Endothelial cell of umbilical vein (primary cell): ENCODE results near the gene CFAP20. TPM values are rescaled to one million over a fixed set of nuclear protein-coding genes. Genes with fewer than 3 reads are reported as not detected.

Source experiments
- BruUV-seq: library from RNA; stranded (reverse); fragments of 400-500 nt; replicated peaks from 2 replicates; lab custom pipeline; 2021; lab: Mats Ljungman, UMichigan
- CTCF ChIA-PET: fragments of 300-600, 350-600 bp; sonication (Branson Sonifier 250); formaldehyde crosslinking; loops from one replicate; lab custom pipeline; 2021; ENCODE audit warnings: antibody characterized with exemption, inconsistent platforms; lab: Charles Lee
- POLR2A ChIA-PET: fragments of 300-600, 350-600 bp; sonication (Branson Sonifier 250); formaldehyde crosslinking; loops from one replicate; lab custom pipeline; 2021; ENCODE audit warnings: antibody characterized with exemption, inconsistent platforms; lab: Charles Lee
- DNase-seq: peaks from one replicate; pipeline ENCODE4 v3.0.0-alpha.2; 2011; ENCODE audit warnings: low read depth, low spot score
- FAIRE-seq: peaks from 2 replicates; lab custom pipeline; 2011; peaks lifted over from hg19 to GRCh38; lab: Jason Lieb, UNC
- H2AFZ ChIP-seq: 2 replicates; pipeline ENCODE4 v1.6.0; 2012; ENCODE audit warnings: low read depth, low read length, control low read depth, inconsistent platforms
- H3K27ac ChIP-seq: 2 replicates; pipeline ENCODE4 v1.5.1; 2011; ENCODE audit warnings: low read depth, mild to moderate bottlenecking, control low read depth, low read length, moderate library complexity; ENCODE audit not compliant: insufficient read depth
- H3K27me3 ChIP-seq, 2 experiments: 2 replicates each; pipeline versions ENCODE4 v1.6.0 to v1.6.1; 2011; ENCODE audit warnings: low read length in 2 of 2, mixed read lengths in 1 of 2; ENCODE audit not compliant: control insufficient read depth in 2 of 2, insufficient read depth in 2 of 2
- H3K36me3 ChIP-seq, 2 experiments: 2 replicates in 1 of 2; 3 replicates in 1 of 2; pipeline ENCODE4 v1.5.1; 2011; ENCODE audit warnings: low read length in 2 of 2, mild to moderate bottlenecking in 1 of 2, moderate library complexity in 1 of 2; ENCODE audit not compliant: control insufficient read depth in 2 of 2, insufficient read depth in 2 of 2; ENCODE audit errors: extremely low read depth in 1 of 2
- H3K4me1 ChIP-seq: 3 replicates; pipeline ENCODE4 v1.5.1; 2011; ENCODE audit warnings: mild to moderate bottlenecking, low read length; ENCODE audit not compliant: control insufficient read depth, insufficient read depth; ENCODE audit errors: extremely low read depth
- H3K4me2 ChIP-seq: 2 replicates; pipeline ENCODE4 v1.6.1; 2011; ENCODE audit warnings: low read length, control low read depth, mixed read lengths; ENCODE audit not compliant: insufficient read depth
- H3K4me3 ChIP-seq, 3 experiments: fragments of 200-600 bp in 1 of 3; sonication (generic), shearing (Covaris generic) in 1 of 3; replicated peaks in 1 of 3; 2 replicates each; pipeline ENCODE4 v1.5.1; 2011 to 2016; ENCODE audit warnings: control low read depth in 3 of 3, low read length in 3 of 3, mild to moderate bottlenecking in 2 of 3, inconsistent platforms in 1 of 3, low read depth in 1 of 3, moderate library complexity in 1 of 3; ENCODE audit not compliant: insufficient read depth in 1 of 3
- H3K79me2 ChIP-seq: 2 replicates; pipeline ENCODE4 v1.6.0; 2012; ENCODE audit warnings: low read length, inconsistent platforms; ENCODE audit not compliant: control insufficient read depth, insufficient read depth
- H3K9ac ChIP-seq: replicated peaks from 2 replicates; pipeline ENCODE3; 2011; ENCODE audit warnings: low read length, control low read depth; ENCODE audit not compliant: insufficient read depth; ENCODE audit errors: extremely low read depth
- H3K9me1 ChIP-seq: replicated peaks from 3 replicates; pipeline ENCODE4 v1.6.0; 2011; ENCODE audit warnings: mild to moderate bottlenecking, low read length; ENCODE audit not compliant: control insufficient read depth, insufficient read depth; ENCODE audit errors: extremely low read depth
- H3K9me3 ChIP-seq: replicated peaks from 2 replicates; pipeline ENCODE4 v1.5.1; 2012; ENCODE audit warnings: low read length, inconsistent platforms; ENCODE audit not compliant: control insufficient read depth, insufficient read depth
- H4K20me1 ChIP-seq: replicated peaks from 2 replicates; pipeline ENCODE3; 2011; ENCODE audit warnings: mild to moderate bottlenecking, low read length; ENCODE audit not compliant: control insufficient read depth, insufficient read depth; ENCODE audit errors: extremely low read depth
- EZH2 ChIP-seq: IDR thresholded peaks from 2 replicates; pipeline ENCODE4 v1.6.1; 2012; ENCODE audit warnings: borderline replicate concordance, low read depth, mild to moderate bottlenecking, moderate library complexity, low read length, inconsistent platforms; ENCODE audit not compliant: severe bottlenecking
- FOS ChIP-seq: IDR thresholded peaks from 2 replicates; pipeline ENCODE4 v1.6.1; 2011; ENCODE audit warnings: mild to moderate bottlenecking, low read length, moderate library complexity, borderline replicate concordance; ENCODE audit not compliant: insufficient read depth
- GATA2 ChIP-seq: IDR thresholded peaks from 2 replicates; pipeline ENCODE4 v1.7.0; 2011; ENCODE audit warnings: low read depth, mild to moderate bottlenecking, moderate library complexity, mixed read lengths, low read length; ENCODE audit not compliant: insufficient read length, insufficient read depth
- JUN ChIP-seq: IDR thresholded peaks from 2 replicates; pipeline ENCODE4 v1.6.1; 2011; ENCODE audit warnings: borderline replicate concordance, low read depth; ENCODE audit not compliant: insufficient read length, insufficient read depth
- MYC ChIP-seq: IDR thresholded peaks from one replicate; pipeline ENCODE4 v1.6.1; 2011; ENCODE audit warnings: mild to moderate bottlenecking, low read depth, low read length
- POLR2A ChIP-seq: IDR thresholded peaks from 2 replicates; pipeline ENCODE4 v1.6.1; 2012; ENCODE audit warnings: low read depth, mild to moderate bottlenecking, control low read depth, low read length
- POLR2AphosphoS5 ChIP-seq: IDR thresholded peaks from 2 replicates; pipeline ENCODE4 v1.6.1; 2012; ENCODE audit warnings: low read depth, mild to moderate bottlenecking, control low read depth, low read length, moderate library complexity; ENCODE audit not compliant: insufficient read depth
- dilution Hi-C: fragments of 300-500 bp; cut with MboI; formaldehyde crosslinking; loops from one replicate; pipeline ENCODE4 v1.15.0; 2019; ENCODE audit warnings: low sequenced_read_pairs; ENCODE audit not compliant: extremely low pct_ligation_motif_present
- intact Hi-C: fragments of 100-400 bp; cut with micrococcal nuclease; formaldehyde crosslinking; loops from one replicate; pipeline ENCODE4 v1.10.0; 2022
- polyA plus RNA-seq, 4 experiments: library from polyadenylated mRNA; depleted of rRNA in 3 of 4; stranded (reverse) in 3 of 4; unstranded in 1 of 4; fragments of >200 nt; gene quantifications; 2 replicates each; pipeline versions ENCODE4 v1.2.1 to v1.2.3, GENCODE V29; 2011 to 2012; ENCODE audit warnings: missing spikeins in 1 of 4
- total RNA-seq: library from RNA; stranded (reverse); gene quantifications from 2 replicates; pipeline ENCODE4 v1.2.3, GENCODE V29; 2021
- TF ChIP-seq, protein P1 (sequence below): IDR thresholded peaks from 2 replicates; pipeline ENCODE4 v1.6.1; 2011; ENCODE audit not compliant: insufficient read depth, insufficient read length
- TF ChIP-seq, protein P2 (sequence below), 2 donors: IDR thresholded peaks; 1 replicate in 1 of 2; 2 replicates in 1 of 2; pipeline ENCODE4 v1.5.1; 2011; ENCODE audit warnings: low read length in 2 of 2, mild to moderate bottlenecking in 2 of 2, moderate library complexity in 2 of 2, control low read depth in 1 of 2, inconsistent platforms in 1 of 2, low read depth in 1 of 2; ENCODE audit not compliant: insufficient read depth in 1 of 2; ENCODE audit errors: extremely low read depth in 1 of 2

The CFAP20 gene
- total and polyA plus RNA-seq, 2 donors (not counting 3 experiments of a cell fraction or from before 2014, with no cell fraction given), result 44.7 to 70.9 TPM

DNA sequence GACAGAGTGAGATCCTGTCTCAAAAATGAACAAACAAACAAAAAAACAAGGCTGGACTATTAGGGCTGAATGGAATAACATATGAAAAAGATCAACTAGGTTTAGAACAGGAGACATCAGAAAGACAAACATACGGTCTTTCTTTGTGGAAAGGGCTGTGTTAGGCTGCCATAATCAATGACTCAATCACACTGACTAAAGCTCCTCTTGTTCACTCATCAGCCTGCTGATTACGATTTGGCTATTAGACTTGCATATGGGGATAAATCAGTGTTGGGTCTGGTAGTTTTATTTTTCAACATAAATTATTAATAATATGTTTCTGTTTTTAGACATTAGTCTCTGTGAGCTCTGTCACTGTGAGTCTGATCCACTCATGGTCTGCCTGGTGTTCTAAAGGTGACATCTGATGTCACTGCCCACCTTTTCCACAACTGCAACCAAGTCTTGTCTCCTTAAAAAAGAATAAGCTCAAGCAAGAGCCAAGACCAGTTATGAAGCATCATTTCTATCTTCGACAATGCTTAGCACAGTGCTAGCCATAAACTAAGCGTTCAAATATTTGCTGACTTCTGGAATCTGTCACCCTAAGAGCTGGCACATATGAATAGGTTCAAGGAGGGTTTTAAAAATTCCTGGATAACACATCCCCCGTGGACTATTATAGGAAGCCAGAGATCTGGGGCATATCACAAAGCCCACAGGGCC is 10.2 kb downstream of the CFAP20 start:
- Histone ChIP-seq H3K9me3 (no peaks in the 10 kb centered on the region), H3K4me3 (no peak overlapping the region), H2AFZ (no peak overlapping the region), H3K9ac (no peak overlapping the region), H3K4me2 (no peak overlapping the region), H3K4me1 (peaks cover 22% of the 10 kb centered on the region), H4K20me1 (peaks cover 2% of the 10 kb centered on the region), H3K79me2 (peaks cover 48% of the 10 kb centered on the region), H3K27ac (no peak overlapping the region), H3K36me3 (peaks cover 6 to 13% of the 10 kb centered on the region in 2 experiments), H3K27me3 (no peaks in the 10 kb centered on the region), H3K9me1 (no peaks in the 10 kb centered on the region)
- intact Hi-C loops (no loop called here), dilution Hi-C loops (no loop called here)
- FAIRE-seq, result no peak
- POLR2A ChIA-PET, result no interaction called here
- CTCF ChIA-PET, result no interaction called here
- no peak for TF ChIP-seq POLR2AphosphoS5
- TF ChIP-seq POLR2A, result no peak
- no peak for TF ChIP-seq MYC
- no peak for TF ChIP-seq EZH2
- TF ChIP-seq, protein P1, sequence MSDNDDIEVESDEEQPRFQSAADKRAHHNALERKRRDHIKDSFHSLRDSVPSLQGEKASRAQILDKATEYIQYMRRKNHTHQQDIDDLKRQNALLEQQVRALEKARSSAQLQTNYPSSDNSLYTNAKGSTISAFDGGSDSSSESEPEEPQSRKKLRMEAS, result no peak
- no peak for TF ChIP-seq FOS
- TF ChIP-seq, protein P2, sequence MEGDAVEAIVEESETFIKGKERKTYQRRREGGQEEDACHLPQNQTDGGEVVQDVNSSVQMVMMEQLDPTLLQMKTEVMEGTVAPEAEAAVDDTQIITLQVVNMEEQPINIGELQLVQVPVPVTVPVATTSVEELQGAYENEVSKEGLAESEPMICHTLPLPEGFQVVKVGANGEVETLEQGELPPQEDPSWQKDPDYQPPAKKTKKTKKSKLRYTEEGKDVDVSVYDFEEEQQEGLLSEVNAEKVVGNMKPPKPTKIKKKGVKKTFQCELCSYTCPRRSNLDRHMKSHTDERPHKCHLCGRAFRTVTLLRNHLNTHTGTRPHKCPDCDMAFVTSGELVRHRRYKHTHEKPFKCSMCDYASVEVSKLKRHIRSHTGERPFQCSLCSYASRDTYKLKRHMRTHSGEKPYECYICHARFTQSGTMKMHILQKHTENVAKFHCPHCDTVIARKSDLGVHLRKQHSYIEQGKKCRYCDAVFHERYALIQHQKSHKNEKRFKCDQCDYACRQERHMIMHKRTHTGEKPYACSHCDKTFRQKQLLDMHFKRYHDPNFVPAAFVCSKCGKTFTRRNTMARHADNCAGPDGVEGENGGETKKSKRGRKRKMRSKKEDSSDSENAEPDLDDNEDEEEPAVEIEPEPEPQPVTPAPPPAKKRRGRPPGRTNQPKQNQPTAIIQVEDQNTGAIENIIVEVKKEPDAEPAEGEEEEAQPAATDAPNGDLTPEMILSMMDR (IDR thresholded peaks at IDR 0.05; ENCODE audit: extremely low read depth in 1 of 2, insufficient read depth in 1 of 2, low read depth in 1 of 2, low read length in 2 of 2), result no peak
- TF ChIP-seq JUN, result no peak
- TF ChIP-seq GATA2, result no peak
- BruUV-seq, result no TSS peak
- DNase-seq, result no peak
